ENCODE results near the gene KCTD21. TPM values are rescaled to one million over a fixed set of nuclear protein-coding genes. Genes with fewer than 3 reads are reported as not detected.

Gene KCTD21
- total and polyA plus RNA-seq, 4 donors: 5.8 to 12.6 (median 9.2) TPM

DNA sequence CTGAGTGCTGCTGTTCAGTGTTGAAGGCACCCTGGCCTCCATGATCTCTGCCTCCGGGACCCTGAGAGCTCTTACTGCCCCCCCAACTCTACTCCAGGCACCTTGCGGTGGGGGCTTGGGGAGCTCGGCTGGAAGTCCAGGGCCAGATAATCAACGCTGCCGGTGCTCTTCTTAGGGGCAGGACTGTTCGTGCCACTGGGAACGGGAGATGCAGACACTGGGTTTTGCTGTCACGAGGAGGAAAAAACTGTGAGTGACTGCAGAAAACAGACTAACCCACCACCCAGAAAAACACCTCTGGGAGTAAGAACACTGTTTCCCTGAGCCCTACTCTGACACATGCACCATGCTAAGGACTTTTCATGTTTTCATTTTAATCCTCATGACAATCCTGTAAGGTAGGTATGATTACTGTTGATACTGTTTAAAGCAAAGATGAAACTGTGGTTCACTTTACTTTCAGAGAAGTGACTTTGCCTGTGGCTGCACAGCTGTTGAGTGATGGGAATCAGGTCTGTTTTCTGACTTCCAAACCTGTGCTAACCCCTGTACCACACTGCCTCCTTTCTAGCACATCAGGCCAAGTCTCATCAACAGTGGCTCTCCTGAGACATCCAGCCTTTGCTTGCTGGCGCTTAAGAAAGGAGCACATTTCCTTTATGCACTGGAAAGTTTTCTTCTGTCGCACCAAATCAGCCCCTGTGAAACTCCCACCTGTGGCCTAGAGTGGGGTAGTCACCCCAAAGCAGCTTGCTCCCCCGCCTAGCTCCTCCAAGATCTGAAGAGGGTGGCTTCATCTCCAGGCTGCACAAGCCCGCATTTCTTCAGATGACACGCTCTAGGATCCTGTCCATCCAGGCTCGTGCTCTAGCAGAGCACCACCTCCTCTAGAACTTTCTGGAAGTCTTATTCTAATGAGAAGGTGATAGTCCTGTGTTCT is 32.1 kb upstream of the KCTD21 start:
- H3K9me3 ChIP-seq (ENCODE audit: control insufficient read depth in 4 of 4, low read length in 3 of 4): no peaks in the 10 kb centered on the region
- WGBS: 97% methylated on average over 14 of the region's 14 CpGs
- no peaks in the 10 kb centered on the region for H3K4me1 ChIP-seq (ENCODE audit: control insufficient read depth in 4 of 4, insufficient read depth in 4 of 4, low read length in 3 of 4)
- no peak overlapping the region for H3K9ac ChIP-seq (ENCODE audit: low read depth in 1 of 2, low read length in 2 of 2)
- peaks cover 1 to 40% (median 10%) of the 10 kb centered on the region in 4 donors for H3K36me3 ChIP-seq (ENCODE audit: control insufficient read depth in 4 of 4, insufficient read depth in 3 of 4, low read depth in 1 of 4, low read length in 3 of 4)
- TF ChIP-seq EGR1 (IDR thresholded peaks at IDR 0.05; ENCODE audit: low read depth in 2 of 2): no peak
- TF ChIP-seq, protein P1, sequence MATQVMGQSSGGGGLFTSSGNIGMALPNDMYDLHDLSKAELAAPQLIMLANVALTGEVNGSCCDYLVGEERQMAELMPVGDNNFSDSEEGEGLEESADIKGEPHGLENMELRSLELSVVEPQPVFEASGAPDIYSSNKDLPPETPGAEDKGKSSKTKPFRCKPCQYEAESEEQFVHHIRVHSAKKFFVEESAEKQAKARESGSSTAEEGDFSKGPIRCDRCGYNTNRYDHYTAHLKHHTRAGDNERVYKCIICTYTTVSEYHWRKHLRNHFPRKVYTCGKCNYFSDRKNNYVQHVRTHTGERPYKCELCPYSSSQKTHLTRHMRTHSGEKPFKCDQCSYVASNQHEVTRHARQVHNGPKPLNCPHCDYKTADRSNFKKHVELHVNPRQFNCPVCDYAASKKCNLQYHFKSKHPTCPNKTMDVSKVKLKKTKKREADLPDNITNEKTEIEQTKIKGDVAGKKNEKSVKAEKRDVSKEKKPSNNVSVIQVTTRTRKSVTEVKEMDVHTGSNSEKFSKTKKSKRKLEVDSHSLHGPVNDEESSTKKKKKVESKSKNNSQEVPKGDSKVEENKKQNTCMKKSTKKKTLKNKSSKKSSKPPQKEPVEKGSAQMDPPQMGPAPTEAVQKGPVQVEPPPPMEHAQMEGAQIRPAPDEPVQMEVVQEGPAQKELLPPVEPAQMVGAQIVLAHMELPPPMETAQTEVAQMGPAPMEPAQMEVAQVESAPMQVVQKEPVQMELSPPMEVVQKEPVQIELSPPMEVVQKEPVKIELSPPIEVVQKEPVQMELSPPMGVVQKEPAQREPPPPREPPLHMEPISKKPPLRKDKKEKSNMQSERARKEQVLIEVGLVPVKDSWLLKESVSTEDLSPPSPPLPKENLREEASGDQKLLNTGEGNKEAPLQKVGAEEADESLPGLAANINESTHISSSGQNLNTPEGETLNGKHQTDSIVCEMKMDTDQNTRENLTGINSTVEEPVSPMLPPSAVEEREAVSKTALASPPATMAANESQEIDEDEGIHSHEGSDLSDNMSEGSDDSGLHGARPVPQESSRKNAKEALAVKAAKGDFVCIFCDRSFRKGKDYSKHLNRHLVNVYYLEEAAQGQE (IDR thresholded peaks at IDR 0.05): no peak
- TF ChIP-seq, protein P2, sequence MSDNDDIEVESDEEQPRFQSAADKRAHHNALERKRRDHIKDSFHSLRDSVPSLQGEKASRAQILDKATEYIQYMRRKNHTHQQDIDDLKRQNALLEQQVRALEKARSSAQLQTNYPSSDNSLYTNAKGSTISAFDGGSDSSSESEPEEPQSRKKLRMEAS (IDR thresholded peaks at IDR 0.05): no peak
- no peak for TF ChIP-seq SP1 (IDR thresholded peaks at IDR 0.05)
- TF ChIP-seq TAF1 (conservative IDR thresholded peaks at IDR 0.05): no peak
- no peak for TF ChIP-seq RXRA (IDR thresholded peaks at IDR 0.05)
- TF ChIP-seq HNF4A (conservative IDR thresholded peaks at IDR 0.05): no peak
- TF ChIP-seq GABPA (IDR thresholded peaks at IDR 0.05 in 1 of 2, conservative IDR thresholded peaks at IDR 0.05 in 1 of 2): no peak
- TF ChIP-seq FOXA2 (IDR thresholded peaks at IDR 0.05): no peak
- TF ChIP-seq NR2F2 (IDR thresholded peaks at IDR 0.05): no peak
- no peak for TF ChIP-seq HNF4G (IDR thresholded peaks at IDR 0.05)
- TF ChIP-seq RAD21 (IDR thresholded peaks at IDR 0.05): no peak
- TF ChIP-seq JUND (IDR thresholded peaks at IDR 0.05): no peak
- TF ChIP-seq, protein P3, sequence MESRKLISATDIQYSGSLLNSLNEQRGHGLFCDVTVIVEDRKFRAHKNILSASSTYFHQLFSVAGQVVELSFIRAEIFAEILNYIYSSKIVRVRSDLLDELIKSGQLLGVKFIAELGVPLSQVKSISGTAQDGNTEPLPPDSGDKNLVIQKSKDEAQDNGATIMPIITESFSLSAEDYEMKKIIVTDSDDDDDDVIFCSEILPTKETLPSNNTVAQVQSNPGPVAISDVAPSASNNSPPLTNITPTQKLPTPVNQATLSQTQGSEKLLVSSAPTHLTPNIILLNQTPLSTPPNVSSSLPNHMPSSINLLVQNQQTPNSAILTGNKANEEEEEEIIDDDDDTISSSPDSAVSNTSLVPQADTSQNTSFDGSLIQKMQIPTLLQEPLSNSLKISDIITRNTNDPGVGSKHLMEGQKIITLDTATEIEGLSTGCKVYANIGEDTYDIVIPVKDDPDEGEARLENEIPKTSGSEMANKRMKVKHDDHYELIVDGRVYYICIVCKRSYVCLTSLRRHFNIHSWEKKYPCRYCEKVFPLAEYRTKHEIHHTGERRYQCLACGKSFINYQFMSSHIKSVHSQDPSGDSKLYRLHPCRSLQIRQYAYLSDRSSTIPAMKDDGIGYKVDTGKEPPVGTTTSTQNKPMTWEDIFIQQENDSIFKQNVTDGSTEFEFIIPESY (IDR thresholded peaks at IDR 0.05): no peak
- TF ChIP-seq, protein P4, sequence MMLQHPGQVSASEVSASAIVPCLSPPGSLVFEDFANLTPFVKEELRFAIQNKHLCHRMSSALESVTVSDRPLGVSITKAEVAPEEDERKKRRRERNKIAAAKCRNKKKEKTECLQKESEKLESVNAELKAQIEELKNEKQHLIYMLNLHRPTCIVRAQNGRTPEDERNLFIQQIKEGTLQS (IDR thresholded peaks at IDR 0.05): no peak
- no peak overlapping the region for H3K4me3 ChIP-seq (ENCODE audit: low read depth in 1 of 3, low read length in 3 of 3)
- H3K27me3 ChIP-seq (ENCODE audit: control insufficient read depth in 4 of 4, insufficient read depth in 4 of 4, low read length in 3 of 4): no peaks in the 10 kb centered on the region
- no peak overlapping the region for H3K27ac ChIP-seq (ENCODE audit: low read depth in 1 of 2, low read length in 2 of 2)
- no peak for DNase-seq (ENCODE audit: low spot score)

DNA sequence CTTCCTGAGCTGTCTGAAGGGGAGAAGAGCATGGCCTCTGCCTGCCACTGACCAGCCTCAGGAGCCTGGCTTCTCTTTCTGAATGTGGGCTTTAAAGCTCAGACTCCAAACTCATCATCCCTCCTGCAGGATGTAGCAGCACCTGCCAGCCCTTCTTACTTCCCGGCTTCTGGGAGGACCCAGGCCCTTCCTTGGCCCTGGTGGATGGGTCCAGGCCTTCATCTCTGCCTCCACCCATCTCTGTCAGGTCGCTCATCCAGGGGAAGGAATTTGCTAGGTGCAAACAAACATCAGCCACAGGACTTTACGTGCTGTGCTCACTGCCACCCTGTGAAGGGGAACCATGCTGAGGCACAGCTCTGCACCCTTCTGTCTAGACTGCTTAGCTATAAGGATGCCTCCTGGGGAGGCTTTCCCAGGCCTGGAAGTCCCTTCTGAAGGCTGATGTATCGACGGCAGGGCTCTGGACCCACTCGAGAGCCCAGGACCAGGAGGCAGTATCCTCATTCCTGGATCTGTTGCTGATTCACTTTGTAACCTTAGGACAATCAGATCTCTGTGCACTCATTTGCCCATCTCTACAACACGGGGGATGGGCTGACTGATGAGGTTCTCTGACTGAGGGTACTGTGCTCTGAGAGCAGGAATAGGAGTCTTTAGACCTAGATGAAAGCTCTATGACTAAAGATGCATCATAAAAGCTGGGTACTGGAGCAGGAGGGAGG is 31.2 kb upstream of the KCTD21 start:
- WGBS: 95% methylated on average over 7 of the region's 7 CpGs
- no peak for DNase-seq (ENCODE audit: low spot score)
- TF ChIP-seq, protein P4 (IDR thresholded peaks at IDR 0.05): no peak
- TF ChIP-seq, protein P1 (IDR thresholded peaks at IDR 0.05): no peak
- no peak for TF ChIP-seq EGR1 (IDR thresholded peaks at IDR 0.05; ENCODE audit: low read depth in 2 of 2)
- TF ChIP-seq SP1 (IDR thresholded peaks at IDR 0.05): no peak
- no peak for TF ChIP-seq FOXA2 (IDR thresholded peaks at IDR 0.05)
- TF ChIP-seq, protein P5, sequence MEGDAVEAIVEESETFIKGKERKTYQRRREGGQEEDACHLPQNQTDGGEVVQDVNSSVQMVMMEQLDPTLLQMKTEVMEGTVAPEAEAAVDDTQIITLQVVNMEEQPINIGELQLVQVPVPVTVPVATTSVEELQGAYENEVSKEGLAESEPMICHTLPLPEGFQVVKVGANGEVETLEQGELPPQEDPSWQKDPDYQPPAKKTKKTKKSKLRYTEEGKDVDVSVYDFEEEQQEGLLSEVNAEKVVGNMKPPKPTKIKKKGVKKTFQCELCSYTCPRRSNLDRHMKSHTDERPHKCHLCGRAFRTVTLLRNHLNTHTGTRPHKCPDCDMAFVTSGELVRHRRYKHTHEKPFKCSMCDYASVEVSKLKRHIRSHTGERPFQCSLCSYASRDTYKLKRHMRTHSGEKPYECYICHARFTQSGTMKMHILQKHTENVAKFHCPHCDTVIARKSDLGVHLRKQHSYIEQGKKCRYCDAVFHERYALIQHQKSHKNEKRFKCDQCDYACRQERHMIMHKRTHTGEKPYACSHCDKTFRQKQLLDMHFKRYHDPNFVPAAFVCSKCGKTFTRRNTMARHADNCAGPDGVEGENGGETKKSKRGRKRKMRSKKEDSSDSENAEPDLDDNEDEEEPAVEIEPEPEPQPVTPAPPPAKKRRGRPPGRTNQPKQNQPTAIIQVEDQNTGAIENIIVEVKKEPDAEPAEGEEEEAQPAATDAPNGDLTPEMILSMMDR (IDR thresholded peaks at IDR 0.05; ENCODE audit: low read depth, low read length, missing input control): no peak
- H3K36me3 ChIP-seq (ENCODE audit: control insufficient read depth in 4 of 4, insufficient read depth in 3 of 4, low read depth in 1 of 4, low read length in 3 of 4): peaks cover 1 to 45% (median 8%) of the 10 kb centered on the region in 4 donors
- no peak overlapping the region for H3K4me3 ChIP-seq (ENCODE audit: low read depth in 1 of 3, low read length in 3 of 3)
- no peak overlapping the region for H3K9ac ChIP-seq (ENCODE audit: low read depth in 1 of 2, low read length in 2 of 2)
- no peaks in the 10 kb centered on the region for H3K9me3 ChIP-seq (ENCODE audit: control insufficient read depth in 4 of 4, low read length in 3 of 4)
- H3K4me1 ChIP-seq (ENCODE audit: control insufficient read depth in 4 of 4, insufficient read depth in 4 of 4, low read length in 3 of 4): no peaks in the 10 kb centered on the region
- no peaks in the 10 kb centered on the region for H3K27me3 ChIP-seq (ENCODE audit: control insufficient read depth in 4 of 4, insufficient read depth in 4 of 4, low read length in 3 of 4)
- no peak overlapping the region for H3K27ac ChIP-seq (ENCODE audit: low read depth in 1 of 2, low read length in 2 of 2)
